Right hindlimb (tissue), 1 donor: Measurements from ENCODE around the gene POLD4.
"Not testable (repeated sequence)": the region's sequence is repeated elsewhere in the genome, so short reads cannot be mapped to it uniquely, and the experiment has no call there.

ENCODE experiments used
- DNase-seq: peaks from one replicate; pipeline ENCODE4 v3.0.0-alpha.2; 2018

POLD4 gene

GRCh38 chr11:67351275-67352005, 1.9 kb downstream of the POLD4 start:
- DNase-seq: peak; percentile 68

DNA sequence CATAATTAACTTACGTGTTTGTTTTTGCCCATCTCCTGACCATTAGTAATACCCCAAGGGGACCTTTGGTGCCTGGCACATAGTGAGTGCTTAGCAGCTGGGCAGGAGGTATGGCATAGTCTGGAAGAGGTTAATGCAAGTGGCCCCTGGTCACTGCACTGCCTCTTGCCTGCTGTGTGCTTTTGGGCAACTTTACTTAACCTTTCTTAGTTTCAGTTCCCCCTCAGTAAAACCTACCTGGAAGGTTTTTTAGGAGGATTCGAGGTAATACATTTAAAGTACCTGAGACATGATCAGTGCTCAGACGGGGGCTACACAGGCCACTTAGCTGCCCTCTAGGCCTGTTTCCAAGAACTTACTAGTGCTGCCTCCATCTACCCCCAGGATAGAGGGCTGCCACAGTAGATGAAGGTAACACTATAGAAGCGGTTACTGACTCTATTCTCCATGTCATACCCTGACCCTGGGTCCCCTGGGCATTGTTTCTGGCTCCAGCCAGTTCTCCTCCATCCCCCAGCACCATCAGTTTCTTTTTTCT, 3.3 kb downstream of the POLD4 start:
- DNase-seq: no peak

- no peak for DNase-seq
Measured at GRCh38 chr11:67349457-67349856, 3.9 kb downstream of the POLD4 start.

DNA sequence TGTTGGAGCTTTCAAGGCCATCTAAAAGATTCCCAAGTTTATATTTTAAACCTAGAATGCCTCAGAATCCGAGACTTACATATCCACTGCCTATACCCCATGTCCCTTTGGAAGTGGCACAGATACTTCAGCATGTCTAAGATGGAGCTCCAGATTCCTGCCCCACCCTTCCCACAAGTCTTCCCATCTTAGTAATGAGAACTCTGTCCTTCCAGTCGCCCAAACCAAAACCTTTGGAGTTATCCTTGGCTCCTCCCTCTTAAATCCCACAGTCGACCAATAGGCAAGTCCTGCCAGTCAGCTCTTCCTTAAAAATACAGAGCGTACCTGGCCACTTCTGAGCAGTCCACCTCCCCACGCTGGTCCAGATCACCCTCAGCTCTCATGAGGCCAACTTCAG, 4.3 kb downstream of the POLD4 start:
- DNase-seq: no peak

- no peak for DNase-seq
Measured at GRCh38 chr11:67347964-67348749, 5.2 kb downstream of the POLD4 start.

- DNase-seq: no peak
Measured at GRCh38 chr11:67345920-67346819, 7.2 kb downstream of the POLD4 start.

- DNase-seq: no peak
Measured at GRCh38 chr11:67345247-67345919, 8.0 kb downstream of the POLD4 start.

GRCh38 chr11:67344264-67344663, 9.1 kb downstream of the POLD4 start:
- no peak for DNase-seq

DNA sequence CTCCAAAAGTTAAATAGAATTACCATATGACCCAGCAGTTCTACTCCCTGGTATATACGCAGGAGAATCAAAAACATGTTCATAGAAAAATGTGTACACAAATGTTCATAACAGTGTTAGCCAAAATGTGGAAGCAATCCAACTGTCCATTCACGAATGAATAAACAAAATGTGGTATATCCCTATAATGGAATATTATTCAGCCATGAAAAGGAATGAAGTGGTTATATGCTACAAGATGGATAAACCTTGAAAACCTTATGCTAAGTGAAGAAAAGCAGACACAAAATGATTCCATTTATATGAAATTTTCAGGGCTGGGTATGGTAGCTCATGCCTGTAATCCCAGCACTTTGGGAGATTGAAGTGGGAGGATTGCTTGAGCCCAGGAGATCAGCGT, 16.1 kb downstream of the POLD4 start:
- DNase-seq: no peak

DNA sequence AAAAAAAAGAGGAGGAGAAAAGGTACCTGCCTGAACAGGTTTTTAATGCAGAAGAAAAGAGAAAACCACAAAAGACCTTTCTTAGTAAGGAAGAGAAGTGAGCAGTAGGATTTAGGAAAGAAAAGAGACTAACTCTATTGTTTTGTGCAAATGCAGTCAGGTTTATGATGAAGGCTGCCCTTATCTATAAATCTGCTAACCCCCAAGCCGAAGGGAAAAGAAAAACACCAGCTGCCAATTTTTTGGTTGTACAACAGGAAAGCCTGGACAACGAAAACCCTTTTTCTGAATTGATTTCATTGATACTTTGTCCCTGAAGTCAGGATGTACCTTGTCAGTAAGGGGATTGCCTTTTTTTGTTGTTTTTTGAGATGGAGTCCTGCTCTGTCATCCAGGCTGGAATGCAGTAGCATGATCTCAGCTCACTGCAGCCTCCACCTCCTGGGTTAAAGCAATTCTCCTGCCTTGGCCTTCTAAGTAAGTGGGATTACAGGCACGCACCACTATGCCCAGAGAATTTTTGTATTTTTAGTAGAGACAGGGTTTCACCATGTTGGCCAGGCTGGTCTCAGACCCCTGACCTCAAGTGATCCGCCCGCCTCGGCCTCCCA, 21.2 kb downstream of the POLD4 start:
- DNase-seq: no peak

DNA sequence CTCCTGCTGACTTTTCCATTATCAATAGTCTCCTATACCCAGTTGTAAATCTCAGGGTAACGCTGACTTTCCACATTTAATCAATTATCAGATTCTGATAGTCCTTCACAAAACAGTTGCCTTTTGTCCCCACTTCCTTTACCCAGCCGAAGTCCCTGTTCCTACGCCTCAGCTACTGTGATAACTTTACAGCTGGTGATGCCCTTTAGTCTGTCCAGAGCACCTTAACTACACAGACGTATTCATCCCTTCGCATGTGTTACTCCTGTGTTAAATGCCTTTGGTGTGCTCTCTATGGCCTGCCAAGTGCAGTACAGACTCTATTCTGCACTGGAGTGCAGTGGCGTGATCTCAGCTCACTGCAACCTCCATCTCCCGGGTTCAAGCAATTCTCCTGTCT, 29.8 kb downstream of the POLD4 start:
- DNase-seq: no peak

- DNase-seq: no peak
Measured at GRCh38 chr11:67322049-67322448, 31.3 kb downstream of the POLD4 start.

DNA sequence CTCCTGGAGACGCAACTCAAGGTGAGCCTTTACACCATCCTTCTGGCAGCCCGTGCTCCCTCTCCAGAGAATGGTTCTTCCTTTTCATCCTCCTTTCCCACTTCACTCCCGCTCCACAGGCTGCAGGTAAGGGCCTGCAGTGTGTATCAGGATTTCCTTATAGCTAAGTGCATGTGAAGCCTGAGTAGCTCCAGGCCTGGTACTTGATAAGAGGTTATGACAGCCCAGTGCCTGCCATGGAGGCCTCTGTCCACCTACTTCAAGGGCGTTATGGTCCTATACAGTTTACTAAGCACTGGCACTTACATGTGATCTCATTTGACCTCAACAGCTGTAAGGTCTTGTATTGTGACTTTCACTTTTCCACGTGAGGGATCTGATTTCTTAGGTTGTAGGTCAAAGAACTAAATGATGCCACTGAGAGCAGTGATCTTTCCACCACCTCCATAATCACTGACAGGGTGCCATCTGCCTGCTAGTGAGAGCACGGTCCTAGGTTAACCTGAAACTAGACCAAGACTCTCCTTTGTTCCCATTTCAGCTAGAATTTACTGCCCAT, 32.0 kb downstream of the POLD4 start:
- DNase-seq: no peak

DNA sequence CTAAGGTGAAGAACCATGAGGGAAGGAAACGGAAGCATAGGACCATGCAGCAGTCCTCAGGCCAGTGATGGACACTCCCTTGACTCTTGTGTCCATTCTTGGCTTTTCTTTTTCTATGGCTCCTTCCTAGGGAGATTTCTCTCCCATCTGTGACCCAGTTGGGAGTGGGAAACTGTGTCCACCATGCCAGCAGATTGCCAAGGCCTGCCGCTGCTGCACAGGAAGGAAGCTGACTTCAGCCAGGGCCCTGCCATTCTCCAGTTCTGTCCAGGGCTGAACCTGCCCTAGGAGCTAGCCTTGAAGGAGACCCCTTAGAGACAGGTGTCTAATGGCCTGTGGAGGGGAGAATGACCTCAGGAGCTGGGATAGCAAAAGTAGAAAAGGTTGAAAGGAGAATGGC, 32.7 kb downstream of the POLD4 start:
- DNase-seq: no peak

- no peak for DNase-seq
Measured at GRCh38 chr11:67320011-67320410, 33.3 kb downstream of the POLD4 start.

- not testable (repeated sequence) for DNase-seq
Measured at GRCh38 chr11:67318876-67319275, 34.5 kb downstream of the POLD4 start.

DNA sequence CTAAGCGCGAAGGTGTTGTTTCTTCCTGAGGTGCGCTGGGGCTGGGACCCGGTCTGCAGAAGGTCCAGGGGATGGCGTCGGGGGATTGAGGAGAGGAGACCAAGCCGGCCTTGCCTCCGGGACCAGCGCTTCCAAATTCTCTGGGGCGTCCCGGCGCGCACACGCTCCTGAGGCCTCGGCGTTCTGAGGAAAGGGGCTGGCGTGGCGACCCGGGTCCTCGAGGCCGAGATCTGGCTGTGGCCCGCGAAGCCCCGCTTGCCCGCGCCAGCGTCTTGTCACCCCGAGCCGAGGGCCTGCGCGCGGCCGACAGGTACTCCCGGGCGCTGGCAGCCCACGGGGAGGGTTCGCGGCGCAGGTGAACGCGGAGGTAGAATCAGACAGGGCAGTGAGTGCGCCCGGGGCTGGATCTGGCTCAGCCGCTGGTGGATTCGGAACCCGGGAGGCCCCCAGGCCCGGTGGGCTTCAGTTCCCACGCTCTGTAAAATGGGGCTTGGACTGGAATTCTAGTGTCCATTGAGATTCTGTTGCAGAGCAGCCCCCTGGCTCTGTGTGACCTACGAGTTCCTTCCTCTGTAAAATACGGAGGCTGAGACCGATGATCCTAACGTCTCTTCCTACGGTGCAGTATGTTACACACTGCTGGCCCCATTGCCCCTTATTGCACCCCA, 35.3 kb downstream of the POLD4 start:
- no peak for DNase-seq

- DNase-seq: peak; percentile 97
Measured at GRCh38 chr11:67317205-67317887, 36.0 kb downstream of the POLD4 start.

GRCh38 chr11:67316882-67317204, 36.5 kb downstream of the POLD4 start:
- no peak for DNase-seq

DNA sequence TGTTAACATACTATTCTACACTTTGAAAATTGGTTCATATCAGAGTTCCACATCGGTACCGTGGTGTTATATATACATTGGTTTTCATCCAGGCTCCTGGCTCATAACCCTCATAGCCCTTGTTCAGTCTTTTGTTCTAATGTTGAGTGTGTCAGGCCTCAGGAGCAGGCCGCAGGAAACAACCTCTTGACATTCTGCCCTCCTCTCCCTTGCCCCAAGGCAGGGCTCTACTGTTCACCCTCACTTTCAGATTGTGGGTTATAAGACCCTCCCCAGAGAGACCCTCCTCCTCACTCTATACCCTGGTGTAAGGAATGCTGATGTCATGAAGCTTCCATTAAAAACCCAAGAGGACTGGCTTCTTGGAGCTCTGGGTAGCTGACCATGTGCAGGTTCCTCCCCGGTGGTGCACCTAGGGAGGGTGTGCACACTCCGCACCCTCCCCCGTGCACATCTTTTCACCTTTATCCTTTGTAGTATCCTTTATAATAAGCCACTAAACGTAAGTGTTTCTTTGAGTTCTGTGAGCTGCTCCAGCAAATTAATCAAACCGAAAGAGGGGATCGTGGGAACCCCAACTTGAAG, 37.9 kb downstream of the POLD4 start:
- DNase-seq: no peak
